ENCODE data around the gene MICAL3. TPM values are rescaled to one million over a fixed set of nuclear protein-coding genes. Genes with fewer than 3 reads are reported as not detected.

MICAL3 gene
- total and polyA plus RNA-seq, 2 of the 8 experiments (the other 6 are each of a cell fraction or from before 2014, with no cell fraction given), result 8.3 to 41.8 TPM

DNA sequence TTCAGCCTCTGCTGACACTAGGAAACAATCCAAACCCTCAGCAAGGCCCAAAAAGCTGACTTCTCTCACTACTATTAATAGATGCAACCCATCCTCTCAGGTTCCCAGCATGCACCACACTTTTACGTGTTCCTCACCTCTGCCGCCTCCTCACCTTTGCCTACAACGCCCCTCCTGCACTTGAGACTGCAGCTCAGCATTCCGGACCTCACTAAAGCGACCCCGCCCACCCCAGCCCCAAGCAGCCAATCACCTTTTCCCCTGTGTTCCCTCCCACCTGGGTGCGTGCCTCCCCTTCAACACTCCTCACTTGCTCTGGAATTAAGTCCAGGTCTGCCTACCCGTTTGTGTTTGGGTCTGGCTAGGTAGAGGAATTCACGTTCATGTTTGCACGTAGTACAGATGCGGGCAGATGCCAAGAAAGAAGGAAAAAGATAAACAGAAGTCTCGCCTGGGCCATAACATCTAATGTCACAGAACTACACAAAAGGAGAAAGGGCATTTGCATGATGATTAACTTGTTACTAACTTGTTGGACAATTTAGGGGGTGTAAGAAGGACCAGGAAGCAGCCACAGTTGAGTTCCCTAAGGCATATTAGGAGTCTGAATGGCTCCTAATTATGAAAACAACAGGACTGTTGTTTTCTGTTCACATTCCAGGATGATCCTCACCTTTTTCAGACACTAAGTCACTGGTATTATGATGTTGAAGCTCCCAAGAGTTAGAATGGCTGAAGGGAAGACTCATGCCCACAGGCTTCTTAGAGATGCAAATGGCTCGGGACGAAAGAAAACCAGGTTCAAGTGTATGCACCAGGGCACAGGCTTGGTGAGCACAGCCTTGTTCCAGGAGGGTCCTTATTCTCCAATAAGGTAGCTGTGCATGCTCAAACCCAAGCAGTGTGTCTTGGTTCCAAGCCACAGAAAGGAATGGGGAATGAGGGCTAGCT lies 102.2 kb downstream of the MICAL3 start:
- Histone ChIP-seq H4K20me1 (replicated peaks in 1 of 2; ENCODE audit: control insufficient read depth in 1 of 2, insufficient read depth in 2 of 2, low read length in 2 of 2) (peaks cover 7 to 17% of the 10 kb centered on the region in 2 experiments), H3K4me3 (ENCODE audit: extremely low read depth in 1 of 4, insufficient read depth in 2 of 4, low read depth in 3 of 4, low read length in 4 of 4) (peak overlapping the region in 2 of 4 experiments; percentile 30 to 46; a peak in 5 of 8 replicates), H2AK5ac (ENCODE audit: low read depth, low read length) (no peak overlapping the region), H3K4me1 (replicated peaks in 1 of 4; ENCODE audit: control insufficient read depth in 3 of 4, insufficient read depth in 4 of 4, low read length in 3 of 4) (peaks cover 16 to 32% (median 23%) of the 10 kb centered on the region in 4 experiments), H3K9ac (replicated peaks in 1 of 4; ENCODE audit: extremely low read depth in 1 of 4, low read depth in 3 of 4, low read length in 3 of 4) (peak overlapping the region in 2 of 4 experiments; percentile 5 to 58; a peak in 2 of 7 replicates), H3K56ac (replicated peaks; ENCODE audit: insufficient read length, low read depth, low read length) (no peak overlapping the region), H2BK20ac (ENCODE audit: low read length) (no peak overlapping the region), H3K4ac (replicated peaks; ENCODE audit: insufficient read length, low read depth, low read length) (no peak overlapping the region), H3K4me2 (ENCODE audit: insufficient read depth in 1 of 2, low read depth in 2 of 2, low read length in 2 of 2) (peak overlapping the region; percentile 70 to 75), H3K9me3 (ENCODE audit: insufficient read depth in 2 of 2, low read depth in 1 of 2, low read length in 1 of 2) (no peaks in the 10 kb centered on the region), H3K79me2 (ENCODE audit: control insufficient read depth in 1 of 2, insufficient read depth in 2 of 2, low read length in 2 of 2) (peaks cover 0 to 68% of the 10 kb centered on the region in 2 experiments), H3K18ac (ENCODE audit: extremely low read depth, low read length) (no peak overlapping the region), H4K5ac (ENCODE audit: insufficient read length, low read depth, low read length) (peak overlapping the region; percentile 44), H3K23ac (ENCODE audit: insufficient read length) (no peak overlapping the region), H3K27ac (ENCODE audit: low read depth, low read length) (no peak overlapping the region), H3K36me3 (ENCODE audit: control insufficient read depth in 2 of 4, insufficient read depth in 4 of 4, low read length in 3 of 4) (no peaks in the 10 kb centered on the region), H4K8ac (ENCODE audit: extremely low read depth, insufficient read depth, low read length) (no peak overlapping the region), H4K91ac (replicated peaks; ENCODE audit: insufficient read length, low read length) (no peak overlapping the region), H3K79me1 (ENCODE audit: low read depth, low read length) (peaks cover 17% of the 10 kb centered on the region; the same call in 1 of the 2 replicates), H2AFZ (ENCODE audit: low read length) (no peak overlapping the region), H2BK15ac (ENCODE audit: low read length) (no peak overlapping the region), H2BK120ac (replicated peaks; ENCODE audit: low read depth, low read length) (no peak overlapping the region), H2BK5ac (ENCODE audit: low read depth, low read length) (peak overlapping the region; percentile 21), H3K14ac (ENCODE audit: insufficient read length) (no peak overlapping the region), H3K27me3 (replicated peaks in 1 of 4; ENCODE audit: control insufficient read depth in 3 of 4, extremely low read depth in 1 of 4, insufficient read depth in 3 of 4, low read length in 3 of 4) (no peaks in the 10 kb centered on the region), H2BK12ac (ENCODE audit: low read depth, low read length) (peak overlapping the region; percentile 53), H3K23me2 (ENCODE audit: low read depth, low read length) (no peaks in the 10 kb centered on the region)
- ChIA-PET POLR2A (ENCODE audit: partially characterized antibody) (interaction anchor here (1.7 kb wide), 1 partner anchor 9 kb away, joined by 6 read pairs; no protein-coding TSS in a partner anchor), CTCF (ENCODE audit: partially characterized antibody) (interaction anchor here (0.6 to 3.8 kb wide), 13 partner anchors 9 to 179 kb away, joined by 3 to 12 read pairs (median 4); no protein-coding TSS in a partner anchor)
- WGBS, 2 experiments (ENCODE audit: extremely low coverage in 1 of 2, insufficient coverage in 1 of 2, insufficient read length in 1 of 2, insufficient replicate concordance in 2 of 2, low coverage in 1 of 2, low lambda C conversion rate in 2 of 2, missing lambda C conversion rate in 1 of 2), result 16% methylated on average over 8 of the region's 14 CpGs; no CpG with 5 or more reads in 1 of the 2 experiments
- peak; percentile 64 to 75 for DNase-seq (ENCODE audit: low read depth in 1 of 2, low spot score in 2 of 2)
- peak; percentile 81 for FAIRE-seq
